HG02571 (cell line): Measurements from ENCODE around the gene DDHD1.
"Not testable (repeated sequence)": the region's sequence is repeated elsewhere in the genome, so short reads cannot be mapped to it uniquely, and the experiment has no call there.

Source experiments
- ATAC-seq: cut with Tn5 transposase; IDR thresholded peaks from one replicate; pipeline ENCODE4 v1.9.1; 2021; ENCODE audit warnings: mild to moderate bottlenecking, moderate library complexity; ENCODE audit not compliant: unreplicated experiment

The DDHD1 gene

DNA sequence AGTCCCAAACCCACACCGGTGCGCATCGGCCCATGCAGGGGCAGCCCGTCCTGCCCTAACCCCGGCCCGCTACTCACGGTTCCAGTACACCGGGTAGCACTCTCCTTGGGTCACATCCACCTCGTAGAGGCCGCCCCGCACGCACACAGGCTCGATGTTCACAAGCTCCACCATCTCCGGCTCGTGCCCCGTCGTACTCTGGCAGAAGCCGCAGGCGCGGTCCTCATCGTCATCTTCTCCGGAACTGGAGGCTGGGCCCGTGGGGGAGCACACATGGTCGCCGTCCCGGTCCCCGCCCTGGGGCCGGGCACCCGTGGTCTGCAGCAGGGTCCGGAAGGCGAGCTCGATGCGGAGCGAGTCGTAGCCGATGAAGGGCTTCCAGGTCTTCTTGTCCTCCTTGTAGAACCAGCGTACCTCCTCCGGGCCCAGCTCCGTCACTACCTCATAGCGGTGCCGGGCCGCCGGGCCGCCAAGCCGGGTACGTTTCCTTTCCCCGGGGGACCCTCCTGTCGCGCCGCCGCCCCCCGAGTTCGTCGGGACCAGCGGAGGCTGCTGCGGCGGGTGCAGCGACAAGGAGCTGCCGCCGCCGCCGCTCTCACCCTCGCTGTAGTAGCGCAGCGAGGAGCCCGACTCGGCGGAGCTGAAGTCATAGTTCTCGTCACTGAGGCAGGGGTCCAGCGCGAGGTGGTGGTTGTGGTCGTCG is 788 bp downstream of the DDHD1 start:
- peak; percentile 20 for ATAC-seq

DNA sequence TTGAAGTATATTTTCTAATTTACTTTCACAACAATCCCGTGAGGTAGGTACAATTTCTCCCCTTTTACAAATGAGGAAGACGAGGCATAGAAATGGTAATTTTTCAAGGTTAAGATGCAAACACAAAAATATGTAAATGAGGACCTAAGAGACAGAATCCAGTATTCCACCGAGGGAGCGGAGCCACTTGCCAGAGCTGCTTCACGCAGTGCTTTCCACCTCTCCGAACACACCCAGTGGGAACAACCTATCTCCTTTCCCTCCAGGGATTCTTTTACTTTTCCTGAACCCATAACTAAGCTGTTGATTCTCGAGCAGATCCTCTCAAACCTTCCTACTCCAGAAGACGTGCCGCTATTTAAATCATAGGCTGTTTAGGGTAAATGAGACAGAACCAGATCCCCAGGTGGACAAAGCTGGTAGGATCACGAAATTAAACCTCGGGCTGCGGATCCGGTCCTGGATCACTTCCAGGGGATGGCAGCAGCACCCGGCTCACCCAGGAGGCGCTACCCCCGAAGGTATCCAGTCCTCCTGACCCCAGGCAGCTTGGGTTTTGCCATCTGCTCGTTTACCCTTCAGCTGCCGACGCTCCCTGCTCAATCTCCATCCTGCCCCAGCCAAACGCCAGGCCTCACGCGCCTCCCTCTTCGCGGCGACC is 1.5 kb downstream of the DDHD1 start:
- ATAC-seq, result peak; percentile 3

DNA sequence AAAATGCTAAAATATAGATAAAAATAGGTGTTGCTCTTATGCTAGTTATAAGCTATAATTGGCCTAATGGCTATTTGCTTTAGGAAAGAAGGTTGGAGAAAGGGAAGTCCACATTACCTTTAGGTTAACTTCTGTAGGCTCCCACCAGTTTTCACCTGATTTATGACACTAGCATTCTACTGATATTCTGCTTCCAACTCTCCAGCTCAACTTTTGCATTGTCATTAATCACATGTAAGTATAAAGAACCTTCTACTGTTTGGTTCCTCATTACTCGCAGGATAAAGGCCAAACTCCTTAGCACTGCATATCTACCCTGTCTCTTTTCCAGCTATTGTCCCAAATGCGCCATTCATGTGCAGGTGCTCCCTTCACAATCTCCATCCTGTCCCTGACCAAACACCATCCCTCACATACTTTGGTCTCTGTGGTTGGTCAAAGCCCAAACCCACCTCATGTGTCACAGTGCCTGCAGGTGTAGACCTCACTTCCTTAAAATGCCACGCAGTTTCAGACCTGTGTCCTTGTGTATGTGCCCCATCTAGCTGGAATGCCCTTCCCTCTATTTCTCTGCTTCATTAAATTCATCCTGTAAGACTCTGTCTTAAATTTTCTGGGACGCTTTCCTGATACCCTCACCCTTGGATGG is 3.3 kb downstream of the DDHD1 start:
- ATAC-seq, result no peak

DNA sequence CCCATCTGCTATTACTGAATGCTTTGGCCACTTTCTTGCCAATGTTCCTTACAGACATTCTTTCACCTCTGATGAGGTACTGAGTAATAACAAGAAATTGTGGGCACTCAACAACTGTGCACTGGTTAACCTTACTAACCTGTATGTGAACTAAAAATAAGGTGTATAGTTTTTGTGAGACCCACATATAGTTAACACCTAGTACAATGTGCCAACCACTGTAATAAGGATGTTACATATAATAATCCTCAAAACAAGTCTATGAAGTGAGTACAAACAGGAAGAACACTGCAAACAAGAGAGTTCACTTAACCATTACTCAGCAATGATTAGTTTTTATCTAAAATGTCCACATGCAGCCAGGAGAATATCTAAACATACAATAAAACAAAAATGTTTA is 4.5 kb downstream of the DDHD1 start:
- ATAC-seq, result no peak

DNA sequence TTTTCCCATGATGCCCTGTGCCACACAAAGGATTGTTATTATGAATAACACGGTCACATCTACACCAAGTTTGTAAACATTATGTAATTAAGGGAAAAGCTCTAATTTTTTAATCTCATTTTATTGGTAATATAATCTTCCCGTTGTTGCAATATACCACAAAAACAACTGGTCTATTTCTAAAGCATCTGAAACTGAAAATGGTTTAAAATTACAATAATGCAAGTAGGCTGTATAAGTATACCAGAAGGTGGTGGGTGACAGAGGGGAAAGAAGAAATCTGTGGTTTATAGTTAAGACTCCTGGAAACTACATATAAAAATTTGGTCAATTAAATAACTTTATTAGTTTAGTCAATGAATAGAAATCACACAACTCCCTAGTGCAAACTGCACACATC is 5.2 kb downstream of the DDHD1 start:
- ATAC-seq, result no peak

DNA sequence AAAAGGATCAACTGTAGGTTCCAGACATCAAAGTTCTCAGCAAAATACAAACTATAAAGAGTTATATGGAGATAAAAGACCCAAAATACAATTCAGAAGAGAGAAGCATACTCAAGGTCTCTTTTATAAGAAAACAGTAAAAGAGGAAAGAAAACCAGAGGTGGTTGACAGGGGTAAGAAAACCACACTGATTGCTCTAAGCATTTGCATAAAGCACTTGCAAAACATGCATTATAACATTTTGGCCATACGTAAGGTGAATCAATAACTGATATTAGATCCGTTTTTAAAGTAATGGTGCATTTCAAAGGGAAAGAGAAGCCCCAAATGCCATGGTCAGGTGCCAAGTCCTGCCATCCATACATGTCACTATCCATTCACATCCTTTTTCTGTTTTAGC is 5.9 kb downstream of the DDHD1 start:
- no peak for ATAC-seq

DNA sequence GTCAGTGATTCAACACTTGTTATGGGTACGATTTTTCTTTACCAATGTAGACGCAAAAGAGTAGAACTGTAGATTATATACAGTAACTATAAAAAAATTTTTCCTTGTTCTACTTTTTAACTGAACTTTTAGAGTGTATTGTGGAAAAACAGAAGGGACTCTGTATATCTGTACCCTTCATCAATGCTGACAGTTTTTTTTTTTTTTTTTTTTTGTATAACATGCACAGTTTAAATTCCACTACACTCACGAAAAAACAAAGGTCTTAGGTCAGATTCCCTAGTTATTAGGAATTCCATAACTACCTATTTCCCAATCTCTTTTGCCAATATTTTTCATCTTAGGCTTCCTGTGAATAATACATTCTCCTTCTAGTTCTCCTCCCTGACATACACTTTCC is 6.4 kb downstream of the DDHD1 start:
- ATAC-seq, result no peak

DNA sequence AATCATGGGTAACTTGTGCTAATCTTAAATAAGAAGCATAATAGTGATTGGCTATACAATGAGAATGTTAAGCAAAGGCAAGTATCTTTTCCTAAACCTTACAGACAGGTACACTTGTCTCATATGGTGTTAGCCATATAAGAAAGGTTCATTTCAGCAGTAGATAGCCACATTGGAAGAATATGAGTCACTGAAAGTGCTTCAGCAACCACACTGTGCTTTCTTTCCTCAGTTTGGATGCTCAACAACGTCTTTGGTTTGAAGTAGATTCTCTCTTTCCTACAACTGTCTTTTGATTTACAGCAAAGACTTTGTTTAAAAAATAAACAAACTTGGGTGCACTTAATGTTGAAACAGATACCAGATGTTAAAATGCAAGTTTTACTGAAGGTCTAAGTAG is 8.9 kb downstream of the DDHD1 start:
- peak; percentile 69 for ATAC-seq

DNA sequence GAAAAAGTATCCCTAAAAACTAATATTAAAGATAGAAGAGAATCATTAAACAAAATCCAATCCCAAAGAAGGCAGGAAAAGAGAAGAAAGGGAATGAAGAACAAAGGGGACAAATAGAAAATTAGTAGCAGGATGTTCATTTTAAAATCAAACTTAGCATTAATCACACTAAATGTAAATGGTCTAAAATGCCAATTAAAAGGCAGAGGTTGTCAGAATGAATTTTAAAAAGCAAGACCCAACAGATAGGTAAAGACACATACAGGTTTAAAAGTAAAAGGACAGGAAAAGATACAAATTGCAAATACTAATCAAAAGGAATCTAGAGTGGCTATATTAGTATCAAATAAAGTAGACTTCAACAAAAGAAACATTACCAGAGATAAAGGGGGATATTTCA is 12.5 kb downstream of the DDHD1 start:
- ATAC-seq, result no peak

DNA sequence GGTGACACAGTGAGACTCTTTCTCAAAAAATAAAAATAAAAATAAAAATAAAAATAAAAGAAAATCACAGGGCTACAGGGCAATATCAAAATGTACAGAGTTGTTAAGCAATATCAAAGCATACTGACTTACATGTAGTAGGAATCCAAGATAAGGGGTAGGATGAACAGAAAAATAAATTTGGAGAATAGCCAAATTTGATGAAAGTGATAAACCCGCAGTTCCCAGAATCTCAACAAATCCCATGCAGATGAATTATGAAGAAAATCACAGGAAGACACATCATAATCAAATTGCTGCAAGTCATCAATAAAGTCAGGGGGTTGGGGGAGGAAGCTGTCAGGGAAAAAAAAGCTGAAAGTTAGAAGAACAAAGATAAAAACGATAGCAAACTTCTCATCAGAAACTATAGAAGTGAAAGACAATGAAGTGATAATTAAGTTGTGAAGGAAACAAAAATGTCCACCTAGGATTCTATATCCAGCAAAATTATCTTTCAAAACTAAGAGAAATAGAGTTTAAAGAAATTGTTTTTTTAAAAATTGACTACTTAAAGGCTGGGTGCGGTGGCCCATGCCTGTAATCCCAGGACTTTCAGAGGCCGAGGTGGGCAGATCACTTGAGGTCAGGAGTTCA is 15.4 kb downstream of the DDHD1 start:
- ATAC-seq, result no peak

DNA sequence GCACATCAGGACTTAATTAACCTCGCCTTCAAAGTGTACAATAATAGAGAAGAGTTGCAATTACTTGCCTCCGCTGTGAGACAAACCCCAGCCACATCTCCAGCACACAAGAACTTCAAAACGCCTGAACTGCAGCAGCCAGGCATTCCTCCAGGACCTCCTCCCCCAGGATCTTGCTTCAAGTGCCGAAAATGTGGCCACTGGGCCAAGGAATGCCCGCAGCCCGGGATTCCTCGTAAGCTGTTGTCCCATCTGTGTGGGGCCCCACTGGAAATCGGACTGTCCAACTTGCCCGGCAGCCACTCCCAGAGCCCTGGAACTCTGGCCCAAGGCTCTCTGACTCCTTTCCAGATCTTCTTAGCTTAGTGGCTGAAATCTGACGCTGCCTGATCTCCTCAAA is 22.6 kb downstream of the DDHD1 start:
- ATAC-seq, result not testable (repeated sequence)

DNA sequence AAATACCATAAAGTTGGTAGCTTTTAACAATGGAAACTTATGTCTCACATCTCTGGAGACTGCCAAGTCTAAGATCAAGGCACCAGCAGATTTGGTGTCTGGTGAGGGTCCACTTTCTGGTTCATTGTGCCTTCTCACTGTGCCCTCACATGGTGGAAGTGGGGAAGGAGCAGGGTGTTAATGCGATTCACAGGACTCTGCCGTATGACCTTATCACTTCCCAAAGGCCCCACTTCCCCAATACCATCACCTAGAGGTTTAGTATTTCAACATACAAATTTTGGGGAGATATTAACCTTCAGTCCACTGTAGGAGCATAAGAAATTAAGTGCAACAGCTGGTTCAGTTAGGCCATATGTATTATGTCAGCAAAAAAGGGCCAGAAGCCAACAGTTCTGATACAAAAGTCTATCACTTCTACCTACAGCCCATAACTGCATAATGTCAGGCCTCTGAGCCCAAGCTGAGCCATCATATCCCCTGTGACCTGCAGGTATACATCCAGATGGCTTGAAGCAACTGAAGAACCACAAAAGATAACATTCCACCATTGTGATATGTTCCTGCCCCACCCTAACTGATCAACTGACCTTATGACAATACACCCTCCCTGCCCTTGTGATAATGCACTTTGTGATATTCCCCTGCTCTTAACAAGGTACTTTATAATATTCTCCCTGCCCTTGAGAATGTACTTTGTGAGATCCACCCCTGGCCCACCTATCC is 24.7 kb downstream of the DDHD1 start:
- no peak for ATAC-seq

DNA sequence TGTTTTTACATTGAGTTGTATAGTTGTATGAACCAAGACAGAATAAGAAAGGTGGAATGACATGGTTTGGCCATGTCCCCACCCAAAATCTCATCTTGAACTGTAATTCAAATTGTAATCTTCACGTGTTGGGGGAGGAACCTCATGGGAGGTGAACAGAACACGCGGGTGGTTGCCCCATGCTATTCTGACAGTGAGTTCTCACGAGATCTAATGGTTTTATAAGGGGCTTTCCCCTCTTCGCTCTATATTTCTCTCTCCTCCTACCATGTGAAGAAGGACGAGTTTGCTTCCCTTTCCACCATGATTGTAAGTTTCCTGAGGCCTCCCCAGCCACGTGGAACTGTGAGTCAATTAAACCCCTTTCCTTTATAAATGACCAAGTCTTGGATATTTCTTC is 25.3 kb downstream of the DDHD1 start:
- ATAC-seq, result no peak

DNA sequence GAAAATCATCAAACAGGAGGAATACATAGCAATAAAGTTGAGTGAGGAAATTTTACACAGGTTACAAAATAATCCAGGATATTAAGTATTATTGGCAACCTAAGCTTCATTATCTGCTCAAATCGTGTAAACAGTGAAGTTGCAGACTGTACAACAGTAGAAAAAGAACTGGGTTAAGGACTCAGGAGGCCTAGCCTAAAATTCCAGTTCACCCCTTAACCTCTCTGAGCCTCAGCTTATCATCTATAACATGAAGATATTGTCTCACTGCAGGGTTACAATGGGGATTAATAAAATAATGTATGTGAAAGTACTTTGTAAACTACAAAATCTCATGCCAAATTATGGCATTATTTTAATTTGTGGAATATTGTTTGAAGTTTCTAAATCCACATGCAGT is 26.0 kb downstream of the DDHD1 start:
- ATAC-seq, result no peak

DNA sequence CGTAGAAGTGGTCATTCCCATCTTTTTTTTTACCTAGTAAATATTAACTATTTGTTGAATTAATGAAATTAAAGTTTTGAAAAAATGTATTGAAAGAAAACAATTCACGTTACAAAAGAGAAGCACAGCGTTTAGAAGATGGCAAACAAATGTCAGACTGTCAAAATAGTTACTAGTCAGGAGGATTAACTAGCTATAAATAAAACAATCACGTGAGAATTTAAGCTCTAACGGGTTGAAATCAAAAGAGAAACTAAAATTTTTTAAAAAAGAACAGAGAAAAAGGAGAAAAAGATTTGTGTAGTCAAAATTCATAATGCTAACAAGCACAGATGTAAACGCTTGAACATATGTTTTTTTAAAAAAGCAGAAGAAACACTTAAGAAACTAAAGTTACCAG is 26.4 kb downstream of the DDHD1 start:
- no peak for ATAC-seq

DNA sequence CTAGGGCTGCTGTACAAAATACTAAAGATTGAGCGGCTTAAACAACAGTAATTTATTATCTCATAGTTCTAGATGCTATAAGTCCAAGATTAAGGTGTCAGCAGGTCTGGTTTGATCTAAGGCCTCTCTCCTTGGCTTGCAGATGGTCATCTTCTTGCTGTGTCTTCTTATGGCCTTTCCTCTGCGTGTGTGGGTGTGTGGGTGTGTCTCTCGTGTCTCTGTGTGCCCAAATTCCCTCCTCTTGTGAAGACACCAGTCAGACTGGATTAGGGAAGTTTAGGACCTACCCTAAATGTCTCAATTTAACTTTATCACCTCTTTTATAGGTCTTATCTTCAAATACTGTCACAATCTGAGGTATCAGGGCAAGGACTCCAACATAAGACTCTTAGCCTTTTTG is 28.3 kb downstream of the DDHD1 start:
- no peak for ATAC-seq

DNA sequence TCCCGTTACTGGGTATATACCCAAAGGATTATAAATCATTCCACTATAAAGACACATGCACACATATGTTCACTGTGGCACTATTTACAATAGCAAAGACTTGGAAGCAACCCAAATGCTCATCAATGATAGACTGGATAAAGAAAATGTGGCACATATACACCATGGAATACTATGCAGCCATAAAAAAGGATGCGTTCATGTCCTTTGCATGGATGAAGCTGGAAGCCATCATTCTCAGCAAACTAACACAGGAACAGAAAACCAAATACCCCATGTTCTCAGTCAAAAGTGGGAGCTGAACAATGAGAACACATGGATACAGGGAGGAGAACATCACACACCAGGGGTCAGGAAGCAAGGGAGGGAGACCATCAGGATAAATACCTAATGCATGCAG is 31.7 kb downstream of the DDHD1 start:
- ATAC-seq, result not testable (repeated sequence)

DNA sequence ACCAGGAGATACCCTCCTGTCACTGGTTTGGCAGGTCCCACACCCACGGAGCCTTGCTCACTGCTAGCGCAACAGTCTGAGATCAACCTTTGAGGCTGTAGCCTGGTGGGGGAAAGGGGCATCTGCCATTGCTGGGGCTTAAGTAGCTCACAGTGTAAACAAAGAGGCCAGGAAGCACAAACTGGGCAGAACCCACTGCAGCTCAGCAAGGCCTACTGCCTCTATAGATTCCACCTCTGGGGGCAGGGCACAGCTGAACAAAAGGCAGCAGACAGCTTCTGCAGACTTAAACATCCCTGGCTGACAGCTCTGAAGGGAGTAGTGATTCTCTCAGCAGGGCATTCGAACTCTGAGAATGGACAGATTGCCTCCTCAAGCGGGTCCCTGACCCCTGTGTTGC is 35.6 kb downstream of the DDHD1 start:
- ATAC-seq, result not testable (repeated sequence)

DNA sequence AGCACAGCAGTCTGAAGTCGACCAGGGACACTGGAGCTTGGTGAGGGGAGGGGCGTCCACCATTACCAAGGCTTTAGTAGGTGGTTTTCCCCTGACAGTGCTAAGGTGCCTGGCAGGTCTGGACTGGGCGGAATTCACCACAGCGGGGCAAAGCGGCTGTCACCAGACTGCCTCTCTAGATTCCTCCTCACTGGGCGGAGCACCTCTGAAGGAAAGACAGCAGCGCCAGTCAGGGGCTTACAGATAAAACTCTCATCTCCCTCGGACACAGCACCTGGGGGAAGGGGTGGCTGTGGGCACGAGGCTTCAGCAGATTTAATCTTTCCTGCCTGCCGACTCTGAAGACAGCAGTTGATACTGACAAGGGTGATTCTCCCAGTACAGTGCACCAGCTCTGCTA is 39.1 kb downstream of the DDHD1 start:
- ATAC-seq, result no peak

DNA sequence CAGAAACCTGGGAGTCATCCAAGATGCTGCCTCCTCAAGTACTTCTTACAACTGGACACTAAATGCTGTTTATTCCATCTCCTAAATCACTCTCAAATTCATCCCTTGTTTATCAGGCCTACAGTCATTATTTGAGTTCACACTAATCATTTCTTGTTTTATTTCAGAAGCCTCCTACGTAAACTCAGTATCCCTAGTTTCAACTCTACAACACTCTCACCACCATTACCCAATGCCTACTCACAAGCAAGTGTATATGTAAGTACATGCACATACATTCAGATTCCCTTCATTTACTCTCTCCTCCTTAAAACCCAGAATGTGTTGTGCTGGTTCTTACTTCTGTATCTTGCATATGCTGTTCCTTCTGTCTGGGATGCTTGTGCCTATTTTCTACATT is 43.0 kb downstream of the DDHD1 start:
- ATAC-seq, result no peak
